PFSK-1 (cell line): ENCODE measurements around the gene LBHD2.

Experiments
- FOXP2 ChIP-seq: optimal IDR thresholded peaks from 2 replicates; pipeline ENCODE3; 2011; ENCODE audit warnings: borderline replicate concordance, control low read depth, inconsistent platforms; ENCODE audit not compliant: insufficient read depth; ENCODE audit errors: extremely low read length, extremely low read depth
- POLR2AphosphoS5 ChIP-seq: IDR thresholded peaks from 2 replicates; pipeline ENCODE4 v1.6.1; 2012; ENCODE audit warnings: low read depth, mild to moderate bottlenecking, control low read depth, low read length, moderate library complexity
- REST ChIP-seq, 2 experiments: IDR thresholded peaks; 2 replicates each; pipeline versions ENCODE4 v1.6.1 to v1.8.0; 2011 to 2012; ENCODE audit warnings: low read depth in 2 of 2, low read length in 2 of 2, control low read depth in 1 of 2, inconsistent platforms in 1 of 2, mild to moderate bottlenecking in 1 of 2, moderate library complexity in 1 of 2; ENCODE audit not compliant: insufficient read depth in 1 of 2
- SIN3A ChIP-seq: IDR thresholded peaks from 2 replicates; pipeline ENCODE4 v1.6.1; 2012; ENCODE audit warnings: mild to moderate bottlenecking, low read length, moderate library complexity, borderline replicate concordance; ENCODE audit not compliant: insufficient read depth
- TAF1 ChIP-seq: IDR thresholded peaks from 2 replicates; pipeline ENCODE4 v1.6.1; 2012; ENCODE audit warnings: low read length, control low read depth, borderline replicate concordance; ENCODE audit not compliant: insufficient read depth

LBHD2 gene

GRCh38 chr14:103126873-103127304, 42.9 kb downstream of the LBHD2 start:
- TF ChIP-seq POLR2AphosphoS5 (no peak), TAF1 (no peak), SIN3A (no peak), FOXP2 (no peak), REST (IDR thresholded peaks at IDR 0.05; ENCODE audit: insufficient read depth in 1 of 2, low read depth in 2 of 2, low read length in 2 of 2) (no peak)

- TF ChIP-seq POLR2AphosphoS5 (no peak), SIN3A (no peak)
These were observed 43.3 kb downstream of the LBHD2 start for GRCh38 chr14:103127356-103127755.

GRCh38 chr14:103127861-103128598, 44.0 kb downstream of the LBHD2 start:
- no peak for TF ChIP-seq REST (IDR thresholded peaks at IDR 0.05; ENCODE audit: insufficient read depth in 1 of 2, low read depth in 2 of 2, low read length in 2 of 2)
- TF ChIP-seq POLR2AphosphoS5 = no peak
- no peak for TF ChIP-seq FOXP2
- TF ChIP-seq TAF1 = no peak
- no peak for TF ChIP-seq SIN3A

- TF ChIP-seq REST (IDR thresholded peaks at IDR 0.05; ENCODE audit: insufficient read depth in 1 of 2, low read depth in 2 of 2, low read length in 2 of 2) = no peak
- TF ChIP-seq FOXP2 = no peak
- TF ChIP-seq SIN3A = no peak
- TF ChIP-seq TAF1 = no peak
- TF ChIP-seq POLR2AphosphoS5 = no peak
These were observed 44.8 kb downstream of the LBHD2 start for GRCh38 chr14:103128631-103129300.

DNA sequence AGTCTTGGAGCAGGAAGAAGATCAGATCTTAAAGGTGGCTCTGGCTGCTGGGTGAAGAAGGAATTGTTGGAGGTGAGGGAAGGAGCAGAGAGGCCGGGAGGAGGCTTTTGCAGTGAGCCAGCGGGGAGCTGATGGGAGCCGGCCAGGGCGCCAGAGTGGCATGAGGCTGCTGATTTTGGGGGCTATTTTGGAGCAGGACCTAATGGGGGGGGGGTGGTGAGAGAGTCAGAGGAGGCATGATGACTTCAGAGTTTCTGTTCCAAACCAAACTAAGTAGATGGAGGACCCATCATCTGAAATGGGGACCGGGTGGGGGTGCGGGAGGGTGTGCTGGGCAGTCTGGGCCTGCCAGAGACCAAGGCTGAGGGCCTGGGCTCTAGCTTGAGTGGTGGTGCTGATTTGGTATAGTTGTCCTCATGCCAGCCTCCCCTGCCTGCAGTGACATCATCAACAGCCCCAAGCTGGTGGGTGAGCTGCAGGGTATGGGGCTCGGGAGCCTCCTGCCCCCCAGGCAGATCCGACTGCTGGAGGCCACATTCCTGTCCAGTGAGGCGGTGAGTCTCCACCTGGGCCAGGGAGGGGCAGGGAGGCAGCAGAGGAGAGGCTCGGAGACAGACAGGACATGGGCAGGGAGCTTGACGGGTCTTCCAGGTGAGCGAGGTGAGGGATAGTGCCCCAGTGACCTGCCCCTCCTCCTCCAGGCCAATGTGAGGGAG, 45.4 kb downstream of the LBHD2 start:
- TF ChIP-seq REST (IDR thresholded peaks at IDR 0.05; ENCODE audit: insufficient read depth in 1 of 2, low read depth in 2 of 2, low read length in 2 of 2) (no peak), POLR2AphosphoS5 (no peak), TAF1 (no peak), SIN3A (no peak), FOXP2 (no peak)
